Measurements from ENCODE around the gene PRKN.

DNA sequence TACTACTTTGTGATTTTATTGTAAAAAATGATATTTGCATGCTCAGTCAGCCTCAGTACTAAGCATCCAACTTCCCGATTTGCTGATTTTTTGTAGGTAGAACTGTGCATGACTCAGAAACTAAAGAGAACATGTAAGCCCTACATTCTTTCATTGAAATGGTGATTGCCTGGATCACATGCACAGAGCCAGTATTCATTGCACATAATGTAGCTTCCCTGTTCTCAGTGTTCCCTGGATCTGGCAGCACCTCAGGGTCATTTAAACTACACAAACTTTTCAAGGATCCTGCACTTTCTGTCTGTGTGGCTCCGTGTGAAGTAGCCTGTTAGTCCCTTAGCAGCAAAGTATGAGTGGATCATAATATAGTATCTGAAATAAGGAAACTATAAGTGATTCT lies 1030.8 kb downstream of the PRKN start:
- TF ChIP-seq, protein P1, sequence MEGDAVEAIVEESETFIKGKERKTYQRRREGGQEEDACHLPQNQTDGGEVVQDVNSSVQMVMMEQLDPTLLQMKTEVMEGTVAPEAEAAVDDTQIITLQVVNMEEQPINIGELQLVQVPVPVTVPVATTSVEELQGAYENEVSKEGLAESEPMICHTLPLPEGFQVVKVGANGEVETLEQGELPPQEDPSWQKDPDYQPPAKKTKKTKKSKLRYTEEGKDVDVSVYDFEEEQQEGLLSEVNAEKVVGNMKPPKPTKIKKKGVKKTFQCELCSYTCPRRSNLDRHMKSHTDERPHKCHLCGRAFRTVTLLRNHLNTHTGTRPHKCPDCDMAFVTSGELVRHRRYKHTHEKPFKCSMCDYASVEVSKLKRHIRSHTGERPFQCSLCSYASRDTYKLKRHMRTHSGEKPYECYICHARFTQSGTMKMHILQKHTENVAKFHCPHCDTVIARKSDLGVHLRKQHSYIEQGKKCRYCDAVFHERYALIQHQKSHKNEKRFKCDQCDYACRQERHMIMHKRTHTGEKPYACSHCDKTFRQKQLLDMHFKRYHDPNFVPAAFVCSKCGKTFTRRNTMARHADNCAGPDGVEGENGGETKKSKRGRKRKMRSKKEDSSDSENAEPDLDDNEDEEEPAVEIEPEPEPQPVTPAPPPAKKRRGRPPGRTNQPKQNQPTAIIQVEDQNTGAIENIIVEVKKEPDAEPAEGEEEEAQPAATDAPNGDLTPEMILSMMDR (IDR thresholded peaks at IDR 0.05 in 8 of 11, conservative IDR thresholded peaks at IDR 0.05 in 3 of 11), result no peak
- no peak for TF ChIP-seq POLR2AphosphoS5 (IDR thresholded peaks at IDR 0.05)
- TF ChIP-seq POLR2A (IDR thresholded peaks at IDR 0.05), result no peak
